GM10847 (cell line): ENCODE results near the gene ENOSF1.

Source experiments
- POLR2A ChIP-seq: IDR thresholded peaks from 2 replicates; pipeline ENCODE4 v1.6.1; 2011; ENCODE audit not compliant: insufficient read length; ENCODE audit errors: extremely low read depth

ENOSF1 gene

GRCh38 chr18:631560-631959 is 80.9 kb downstream of the ENOSF1 start:
- no peak for TF ChIP-seq POLR2A

GRCh38 chr18:629269-630150 is 82.9 kb downstream of the ENOSF1 start:
- no peak for TF ChIP-seq POLR2A

- no peak for TF ChIP-seq POLR2A
Measured at GRCh38 chr18:627231-627630, 85.2 kb downstream of the ENOSF1 start.

- no peak for TF ChIP-seq POLR2A
Measured at GRCh38 chr18:623761-624620, 88.4 kb downstream of the ENOSF1 start.

- no peak for TF ChIP-seq POLR2A
Measured at GRCh38 chr18:622289-622688, 90.1 kb downstream of the ENOSF1 start.

- TF ChIP-seq POLR2A = no peak
Measured at GRCh38 chr18:621291-622043, 91.0 kb downstream of the ENOSF1 start.
